Brain microvascular endothelial cell (primary cell): ENCODE measurements around the gene NAB2.

ENCODE experiments used
- DNase-seq: peaks from one replicate; pipeline ENCODE4 v3.0.0-alpha.2; 2020
- H3K27ac ChIP-seq: fragments of 250-450 bp; sonication (Bioruptor Pico); 2 replicates; pipeline ENCODE4 v1.5.1; 2020; ENCODE audit warnings: mild to moderate bottlenecking, moderate library complexity
- H3K27me3 ChIP-seq: fragments of 250-450 bp; sonication (Bioruptor Pico); replicated peaks from 2 replicates; pipeline ENCODE4 v1.5.1; 2020; ENCODE audit warnings: mild to moderate bottlenecking
- H3K36me3 ChIP-seq: fragments of 250-450 bp; sonication (Bioruptor Pico); replicated peaks from 2 replicates; pipeline ENCODE4 v1.5.1; 2020; ENCODE audit warnings: mild to moderate bottlenecking
- H3K4me3 ChIP-seq: 2 replicates; pipeline ENCODE4 v1.5.1; 2011; ENCODE audit warnings: low read depth, mild to moderate bottlenecking, control low read depth, low read length, moderate library complexity
- CTCF ChIP-seq: IDR thresholded peaks from 2 replicates; pipeline ENCODE4 v1.5.1; 2011; ENCODE audit warnings: low read depth, mild to moderate bottlenecking, moderate library complexity, low read length, control low read depth, inconsistent platforms; ENCODE audit errors: missing control alignments
- in situ Hi-C: cut with HindIII; loops from 2 replicates; pipeline ENCODE4 v1.10.0; 2017; ENCODE audit warnings: low sequenced_read_pairs, low pct_ligation_motif_present

Gene NAB2

GRCh38 chr12:57135527-57136326, 46.8 kb downstream of the NAB2 start:
- no peak for TF ChIP-seq CTCF
- Histone ChIP-seq H3K27ac (no peak overlapping the region), H3K27me3 (no peaks in the 10 kb centered on the region), H3K36me3 (peaks cover 31% of the 10 kb centered on the region), H3K4me3 (no peak overlapping the region)
- in situ Hi-C loops = no loop called here
- DNase-seq = no peak

- Histone ChIP-seq H3K36me3 (peaks cover 55% of the 10 kb centered on the region), H3K27ac (no peak overlapping the region), H3K4me3 (no peak overlapping the region), H3K27me3 (no peaks in the 10 kb centered on the region)
- in situ Hi-C loops = no loop called here
- TF ChIP-seq CTCF = no peak
- DNase-seq = no peak
Observed at GRCh38 chr12:57138526-57139272, 49.8 kb downstream of the NAB2 start.

GRCh38 chr12:57139796-57140649, 51.1 kb downstream of the NAB2 start:
- no peak for TF ChIP-seq CTCF
- no peak overlapping the region for H3K4me3 ChIP-seq
- no peak for DNase-seq
- H3K36me3 ChIP-seq = peaks cover 67% of the 10 kb centered on the region
- in situ Hi-C loops = no loop called here
- H3K27ac ChIP-seq = no peak overlapping the region
- no peaks in the 10 kb centered on the region for H3K27me3 ChIP-seq

GRCh38 chr12:57141249-57141648, 52.3 kb downstream of the NAB2 start:
- TF ChIP-seq CTCF = no peak
- H3K36me3 ChIP-seq = peaks cover 79% of the 10 kb centered on the region
- no peak overlapping the region for H3K27ac ChIP-seq

GRCh38 chr12:57142121-57142520, 53.2 kb downstream of the NAB2 start:
- DNase-seq = no peak
- TF ChIP-seq CTCF = no peak
- in situ Hi-C loops = no loop called here
- Histone ChIP-seq H3K27ac (no peak overlapping the region), H3K27me3 (no peaks in the 10 kb centered on the region), H3K36me3 (peaks cover 84% of the 10 kb centered on the region), H3K4me3 (no peak overlapping the region)

More at GRCh38 chr12:57141249-57141648, 52.3 kb downstream of the NAB2 start:
- in situ Hi-C loops = no loop called here
- no peak for DNase-seq
- no peaks in the 10 kb centered on the region for H3K27me3 ChIP-seq
- H3K4me3 ChIP-seq = no peak overlapping the region
